ENCODE measurements around the gene GALR3. TPM values are rescaled to one million over a fixed set of nuclear protein-coding genes. Genes with fewer than 3 reads are reported as not detected.

Gene GALR3
- total RNA-seq, 1 experiment from 2014 or later: 0.31 TPM

GRCh38 chr22:37784829-37785495 lies 38.2 kb upstream of the GALR3 start:
- Histone ChIP-seq H2AFZ (no peak overlapping the region), H3K4me2 (peak overlapping the region; percentile 55), H4K20me1 (ENCODE audit: insufficient read depth) (no peaks in the 10 kb centered on the region), H3K9me3 (ENCODE audit: insufficient read depth, low read depth) (no peaks in the 10 kb centered on the region), H3K27me3 (ENCODE audit: insufficient read depth, low read depth) (no peaks in the 10 kb centered on the region), H3K79me2 (ENCODE audit: low read depth) (no peaks in the 10 kb centered on the region), H3K4me3 (no peak overlapping the region), H3K36me3 (ENCODE audit: low read depth) (no peaks in the 10 kb centered on the region), H3K9me2 (ENCODE audit: insufficient read depth) (no peaks in the 10 kb centered on the region), H3K27ac (peak overlapping the region; percentile 74), H3K4me1 (replicated peaks; ENCODE audit: insufficient read depth) (peaks cover 49% of the 10 kb centered on the region), H3F3A (ENCODE audit: insufficient read depth, low read depth) (peaks cover 47% of the 10 kb centered on the region)
- no peak for TF ChIP-seq CTCF (conservative IDR thresholded peaks at IDR 0.05)
- TF ChIP-seq EZH2 (IDR thresholded peaks at IDR 0.05; ENCODE audit: low read depth): no peak
- intact Hi-C loops (cut with micrococcal nuclease; ENCODE audit: unreplicated experiment): loop anchor here (2.0 kb wide), 2 partner anchors 20 to 32 kb away; a partner anchor contains a TSS
- no TSS peak for BruUV-seq (replicated peaks)
- POLR2A ChIA-PET (ENCODE audit: unreplicated experiment): interaction anchor here (0.6 kb wide), 1 partner anchor 108 kb away, joined by 6 read pairs; no protein-coding TSS in a partner anchor
- DNase-seq: peak; percentile 88 to 97
- CTCF ChIA-PET: interaction anchor here (0.6 to 0.7 kb wide), 3 partner anchors 23 to 178 kb away, joined by 3 read pairs; partner anchors contain the start of gene GCAT

- no peak overlapping the region for H2AFZ ChIP-seq
- no peak overlapping the region for H3K27ac ChIP-seq
- peaks cover 14% of the 10 kb centered on the region; the same call in 1 of the 2 replicates for H3F3A ChIP-seq (ENCODE audit: insufficient read depth, low read depth)
- no peak for TF ChIP-seq EZH2 (IDR thresholded peaks at IDR 0.05; ENCODE audit: low read depth)
- H3K9me2 ChIP-seq (ENCODE audit: insufficient read depth): no peaks in the 10 kb centered on the region
- H3K4me2 ChIP-seq: no peak overlapping the region
- H3K36me3 ChIP-seq (ENCODE audit: low read depth): no peaks in the 10 kb centered on the region
- no TSS peak for BruUV-seq (replicated peaks)
- POLR2A ChIA-PET (ENCODE audit: unreplicated experiment): no interaction called here
- no peaks in the 10 kb centered on the region for H3K9me3 ChIP-seq (ENCODE audit: insufficient read depth, low read depth)
- CTCF ChIA-PET: no interaction called here
- H4K20me1 ChIP-seq (ENCODE audit: insufficient read depth): no peaks in the 10 kb centered on the region
- H3K4me1 ChIP-seq (replicated peaks; ENCODE audit: insufficient read depth): peaks cover 27% of the 10 kb centered on the region
- H3K4me3 ChIP-seq: no peak overlapping the region
- intact Hi-C loops (cut with micrococcal nuclease; ENCODE audit: unreplicated experiment): loop anchor here (5.0 kb wide), 1 partner anchor 168 kb away; no protein-coding TSS in a partner anchor
- H3K79me2 ChIP-seq (ENCODE audit: low read depth): no peaks in the 10 kb centered on the region
- H3K27me3 ChIP-seq (ENCODE audit: insufficient read depth, low read depth): no peaks in the 10 kb centered on the region
- no peak for DNase-seq
Measured at GRCh38 chr22:37790234-37790633, 32.9 kb upstream of the GALR3 start.

DNA sequence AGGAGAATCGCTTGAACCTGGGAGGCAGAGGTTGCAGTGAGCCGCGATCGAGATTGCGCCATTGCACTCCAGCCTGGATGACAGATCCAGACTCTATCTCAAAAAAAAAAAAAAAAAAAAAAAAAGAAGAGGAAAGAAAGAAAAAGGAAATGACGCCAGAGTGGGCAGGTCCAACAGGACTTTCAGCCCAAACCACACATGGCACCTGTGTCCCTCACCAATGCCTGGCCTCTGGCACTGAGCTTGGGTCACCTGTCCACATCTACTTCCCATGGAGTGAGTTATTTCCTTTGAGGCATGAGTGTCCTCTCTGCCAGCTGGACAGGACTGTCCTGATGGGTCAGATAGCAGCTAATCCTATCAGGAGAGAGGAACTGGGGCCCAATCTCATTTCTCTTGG lies 30.7 kb upstream of the GALR3 start:
- TF ChIP-seq CTCF (conservative IDR thresholded peaks at IDR 0.05) (no peak), EZH2 (IDR thresholded peaks at IDR 0.05; ENCODE audit: low read depth) (no peak)
- peaks cover 18% of the 10 kb centered on the region; the same call in 1 of the 2 replicates for H3F3A ChIP-seq (ENCODE audit: insufficient read depth, low read depth)
- H3K4me3 ChIP-seq: no peak overlapping the region
- ChIA-PET POLR2A (ENCODE audit: unreplicated experiment) (interaction anchor here (0.6 kb wide), 1 partner anchor 40 kb away, joined by 5 read pairs; no protein-coding TSS in a partner anchor), CTCF (interaction anchor here (0.6 to 1.1 kb wide), 6 partner anchors 111 to 413 kb away, joined by 4 to 9 read pairs (median 6); no protein-coding TSS in a partner anchor)
- H4K20me1 ChIP-seq (ENCODE audit: insufficient read depth): no peaks in the 10 kb centered on the region
- no peak overlapping the region for H2AFZ ChIP-seq
- peaks cover 21% of the 10 kb centered on the region for H3K4me1 ChIP-seq (replicated peaks; ENCODE audit: insufficient read depth)
- H3K9me2 ChIP-seq (ENCODE audit: insufficient read depth): no peaks in the 10 kb centered on the region
- H3K79me2 ChIP-seq (ENCODE audit: low read depth): no peaks in the 10 kb centered on the region
- intact Hi-C loops (cut with micrococcal nuclease; ENCODE audit: unreplicated experiment): loop anchor here (5.0 kb wide), 1 partner anchor 170 kb away; no protein-coding TSS in a partner anchor
- H3K9me3 ChIP-seq (ENCODE audit: insufficient read depth, low read depth): no peaks in the 10 kb centered on the region
- H3K4me2 ChIP-seq: no peak overlapping the region
- DNase-seq: peak in 1 of 2 experiments; percentile 55
- no TSS peak for BruUV-seq (replicated peaks)
- H3K36me3 ChIP-seq (ENCODE audit: low read depth): no peaks in the 10 kb centered on the region
- no peak overlapping the region for H3K27ac ChIP-seq
- no peaks in the 10 kb centered on the region for H3K27me3 ChIP-seq (ENCODE audit: insufficient read depth, low read depth)
